Loucy (cell line): ENCODE measurements around the gene ZCWPW1.

ENCODE experiments used
- CTCF ChIP-seq: fragments of 200-600 bp; sonication (generic); conservative IDR thresholded peaks from 2 replicates; pipeline ENCODE4 v1.5.1; 2014; ENCODE audit warnings: mild to moderate bottlenecking, antibody characterized with exemption, low read length
- EZH2phosphoT487 ChIP-seq: fragments of 200-600 bp; IDR thresholded peaks from 2 replicates; pipeline ENCODE4 v1.6.1; 2018; ENCODE audit warnings: antibody characterized with exemption, mild to moderate bottlenecking, moderate library complexity, borderline replicate concordance

- TF ChIP-seq CTCF (no peak), EZH2phosphoT487 (no peak)
These were observed 26.7 kb downstream of the ZCWPW1 start for GRCh38 chr7:100401811-100402210.
